Measurements from ENCODE around the gene TMEM132C.

DNA sequence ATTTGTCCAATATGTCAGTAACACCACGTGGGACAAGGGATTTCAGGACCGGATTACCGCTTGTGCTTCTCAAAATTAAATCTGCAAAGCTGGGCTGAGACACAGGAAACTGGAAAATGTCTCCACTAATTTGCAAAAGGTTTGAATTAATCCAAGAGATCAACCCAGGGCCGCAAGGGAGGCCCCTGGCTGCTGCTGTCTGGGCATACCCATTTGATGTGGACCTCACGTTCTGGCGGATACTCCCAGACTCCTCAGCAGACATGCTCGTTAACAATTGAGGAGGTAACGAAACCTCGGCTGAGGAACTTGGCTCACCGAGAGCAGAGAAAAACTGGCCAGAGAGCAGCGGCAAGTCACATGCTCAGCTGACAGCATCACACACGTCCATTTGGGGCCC, 376.2 kb downstream of the TMEM132C start:
- no peak for TF ChIP-seq POLR2A (IDR thresholded peaks at IDR 0.05)
- TF ChIP-seq, protein P1, sequence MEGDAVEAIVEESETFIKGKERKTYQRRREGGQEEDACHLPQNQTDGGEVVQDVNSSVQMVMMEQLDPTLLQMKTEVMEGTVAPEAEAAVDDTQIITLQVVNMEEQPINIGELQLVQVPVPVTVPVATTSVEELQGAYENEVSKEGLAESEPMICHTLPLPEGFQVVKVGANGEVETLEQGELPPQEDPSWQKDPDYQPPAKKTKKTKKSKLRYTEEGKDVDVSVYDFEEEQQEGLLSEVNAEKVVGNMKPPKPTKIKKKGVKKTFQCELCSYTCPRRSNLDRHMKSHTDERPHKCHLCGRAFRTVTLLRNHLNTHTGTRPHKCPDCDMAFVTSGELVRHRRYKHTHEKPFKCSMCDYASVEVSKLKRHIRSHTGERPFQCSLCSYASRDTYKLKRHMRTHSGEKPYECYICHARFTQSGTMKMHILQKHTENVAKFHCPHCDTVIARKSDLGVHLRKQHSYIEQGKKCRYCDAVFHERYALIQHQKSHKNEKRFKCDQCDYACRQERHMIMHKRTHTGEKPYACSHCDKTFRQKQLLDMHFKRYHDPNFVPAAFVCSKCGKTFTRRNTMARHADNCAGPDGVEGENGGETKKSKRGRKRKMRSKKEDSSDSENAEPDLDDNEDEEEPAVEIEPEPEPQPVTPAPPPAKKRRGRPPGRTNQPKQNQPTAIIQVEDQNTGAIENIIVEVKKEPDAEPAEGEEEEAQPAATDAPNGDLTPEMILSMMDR (IDR thresholded peaks at IDR 0.05), result no peak

Data from right lobe of liver (tissue), 4 donors.